ENCODE results near the gene RPRML. TPM values are rescaled to one million over a fixed set of nuclear protein-coding genes. Genes with fewer than 3 reads are reported as not detected.
A peak's percentile ranks its signal among the peaks of the same experiment; 100 is the strongest.

Gene RPRML
- total RNA-seq, 8 experiments from 2014 or later = 0.18 to 1.1 (median 0.52) TPM; not detected in 2

DNA sequence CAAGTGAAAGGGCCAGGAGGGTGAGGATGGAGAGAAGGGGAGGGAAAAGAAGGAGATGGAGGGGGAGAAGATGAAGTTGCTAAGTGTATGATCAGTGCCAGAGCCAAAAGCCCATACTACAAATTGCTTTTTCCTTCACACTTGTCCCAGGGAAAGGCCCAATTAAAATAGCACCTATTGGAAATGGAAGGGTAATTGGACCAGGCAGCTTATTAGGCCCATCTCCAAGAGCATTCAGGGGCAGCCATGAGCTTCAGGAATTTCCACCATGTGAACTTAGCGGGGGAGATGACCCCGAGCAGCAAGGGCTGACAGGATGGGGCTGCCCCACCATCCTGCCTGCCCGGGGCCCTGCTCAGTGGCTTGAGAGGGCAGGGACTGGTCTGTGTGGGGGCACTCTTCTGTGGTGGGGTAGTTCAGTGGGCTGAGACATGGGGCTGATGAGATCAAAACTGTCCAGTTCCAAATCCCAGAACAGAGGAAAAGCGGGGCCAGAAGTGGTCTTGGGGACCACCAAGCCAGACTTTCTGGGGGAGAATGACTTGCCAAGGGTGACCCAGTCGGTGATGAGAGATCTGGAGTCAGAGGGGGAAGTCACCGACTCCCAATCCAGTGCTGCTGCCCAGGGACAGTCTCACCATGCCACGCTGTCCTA, 28.6 kb downstream of the RPRML start:
- WGBS, 10 experiments = 66% methylated on average over 4 of the region's 7 CpGs; no CpG with 5 or more reads in 9 of the 10 experiments
- peak in 4 of 8 experiments; percentile 15 to 36 (median 28) for ATAC-seq (replicated peaks in 6 of 8)
- Histone ChIP-seq H3K27ac (no peak overlapping the region), H3K4me3 (no peak overlapping the region), H3K4me1 (replicated peaks in 1 of 2) (peaks cover 0 to 7% of the 10 kb centered on the region in 2 donors)
- in situ Hi-C loops (cut with MboI; ENCODE audit: low pct_unique_long_range_greater_than_20kb in 2 of 9, low sequenced_read_pairs in 9 of 9, unreplicated experiment in 9 of 9) = no loop called here

DNA sequence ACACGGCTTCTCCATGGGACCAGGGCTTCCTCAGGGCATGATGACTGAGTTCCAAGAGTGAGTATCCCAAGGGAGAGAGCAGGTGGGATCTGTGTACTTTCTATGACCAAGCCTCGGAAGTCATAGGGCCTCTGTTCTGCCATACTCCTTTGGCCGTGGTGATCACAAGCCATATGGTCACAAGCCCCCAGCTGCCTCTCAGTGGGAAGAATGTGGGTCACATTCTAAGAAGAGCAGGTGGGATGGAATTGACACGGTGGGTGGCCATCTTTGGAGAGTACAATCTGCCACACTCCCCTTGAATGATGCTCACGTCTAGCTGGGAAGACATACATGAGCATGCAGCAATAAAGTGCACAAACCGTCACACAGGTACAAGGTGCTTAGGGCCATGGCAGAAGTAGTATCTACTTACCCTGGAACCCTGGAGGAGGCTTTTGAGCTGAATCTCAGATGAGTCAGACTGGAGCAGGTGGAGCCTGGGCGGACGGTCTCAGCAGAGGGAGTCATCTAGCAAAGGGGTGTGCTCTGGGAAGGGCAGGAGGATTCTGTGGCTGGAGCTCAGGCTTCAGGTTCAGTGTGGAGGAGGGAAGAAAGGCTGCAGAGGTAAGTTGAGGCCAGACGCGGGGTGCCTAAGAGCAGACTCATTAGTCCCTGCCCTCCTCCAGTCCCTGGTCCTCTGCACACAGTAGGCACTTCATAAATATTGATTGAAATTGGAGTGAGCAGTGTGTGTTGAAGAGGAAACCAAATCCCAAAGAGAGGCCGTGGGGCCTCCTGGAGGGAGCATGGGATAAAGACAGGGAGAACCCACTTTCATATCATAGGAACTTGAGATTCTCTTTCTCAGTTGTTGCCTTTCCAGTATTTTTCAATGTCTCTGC, 29.5 kb downstream of the RPRML start:
- Histone ChIP-seq H3K27ac (no peak overlapping the region), H3K4me1 (replicated peaks in 1 of 2) (peaks cover 0 to 7% of the 10 kb centered on the region in 2 donors), H3K4me3 (no peak overlapping the region)
- WGBS, 10 experiments = 35 to 100% (median 93%) methylated on average over 2 to 5 of the region's 11 CpGs; no CpG with 5 or more reads in 5 of the 10 experiments
- in situ Hi-C loops (cut with MboI; ENCODE audit: low pct_unique_long_range_greater_than_20kb in 2 of 9, low sequenced_read_pairs in 9 of 9, unreplicated experiment in 9 of 9) = loop anchor here in 1 of 9 experiments (10.0 kb wide), 1 partner anchor 55 kb away; no protein-coding TSS in a partner anchor
- ATAC-seq (replicated peaks in 6 of 8) = peak in 6 of 8 experiments; percentile 2 to 73 (median 14)

DNA sequence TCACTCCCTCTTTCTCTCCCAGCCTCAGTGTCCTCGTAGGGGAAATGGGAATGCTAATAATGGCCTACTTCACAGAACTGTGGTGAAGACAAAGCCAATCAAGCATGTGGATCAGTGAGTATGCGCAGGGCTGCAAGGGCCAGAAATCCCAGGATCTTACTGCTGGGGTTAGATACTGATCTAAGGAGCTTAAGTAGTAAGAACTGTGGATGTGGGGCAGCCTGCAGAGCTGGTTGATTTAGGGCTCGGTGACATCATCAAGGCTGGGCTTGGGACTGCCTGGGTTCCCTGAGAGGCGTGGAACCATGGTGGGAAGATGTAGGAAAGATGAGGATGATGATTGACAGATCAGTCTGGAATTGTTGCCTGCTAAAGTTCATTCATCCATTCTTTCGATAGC, 30.5 kb downstream of the RPRML start:
- in situ Hi-C loops (cut with MboI; ENCODE audit: low pct_unique_long_range_greater_than_20kb in 2 of 9, low sequenced_read_pairs in 9 of 9, unreplicated experiment in 9 of 9) = loop anchor here in 1 of 9 experiments (10.0 kb wide), 1 partner anchor 56 kb away; no protein-coding TSS in a partner anchor
- 80 to 100% (median 91%) methylated on average over 1 to 4 of the region's 5 CpGs; no CpG with 5 or more reads in 1 of the 10 experiments for WGBS, 10 experiments
- Histone ChIP-seq H3K4me1 (replicated peaks in 1 of 2) (peaks cover 0 to 10% of the 10 kb centered on the region in 2 donors), H3K4me3 (no peak overlapping the region), H3K27ac (no peak overlapping the region)
- ATAC-seq (replicated peaks in 6 of 8) = no peak

DNA sequence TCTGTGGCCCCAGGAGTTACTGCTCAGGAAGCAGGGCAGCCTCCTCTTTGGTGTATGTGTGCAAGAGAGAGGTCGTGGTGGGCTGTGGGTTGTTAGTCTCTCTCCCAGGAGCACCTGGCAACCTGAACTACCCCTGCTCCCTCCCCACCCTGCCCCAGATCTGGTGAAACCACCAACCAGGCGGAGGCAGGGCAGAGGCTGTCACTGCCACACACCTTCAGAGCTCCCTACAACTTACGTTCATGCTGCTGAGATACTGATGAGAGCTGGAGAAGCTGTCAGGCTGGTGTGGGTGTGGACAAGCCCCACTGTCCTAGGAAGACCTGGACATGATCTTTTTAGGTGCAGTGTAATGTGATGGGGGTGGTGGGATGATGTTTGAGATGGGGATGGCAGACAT, 31.8 kb downstream of the RPRML start:
- Histone ChIP-seq H3K27ac (no peak overlapping the region), H3K4me3 (no peak overlapping the region), H3K4me1 (replicated peaks in 1 of 2) (peaks cover 3 to 21% of the 10 kb centered on the region in 2 donors)
- ATAC-seq (replicated peaks in 6 of 8) = no peak
- in situ Hi-C loops (cut with MboI; ENCODE audit: low pct_unique_long_range_greater_than_20kb in 2 of 9, low sequenced_read_pairs in 9 of 9, unreplicated experiment in 9 of 9) = loop anchor here in 1 of 9 experiments (10.0 kb wide), 1 partner anchor 58 kb away; no protein-coding TSS in a partner anchor
- WGBS, 10 experiments = 63% methylated on average over 2 of the region's 3 CpGs; no CpG with 5 or more reads in 9 of the 10 experiments

DNA sequence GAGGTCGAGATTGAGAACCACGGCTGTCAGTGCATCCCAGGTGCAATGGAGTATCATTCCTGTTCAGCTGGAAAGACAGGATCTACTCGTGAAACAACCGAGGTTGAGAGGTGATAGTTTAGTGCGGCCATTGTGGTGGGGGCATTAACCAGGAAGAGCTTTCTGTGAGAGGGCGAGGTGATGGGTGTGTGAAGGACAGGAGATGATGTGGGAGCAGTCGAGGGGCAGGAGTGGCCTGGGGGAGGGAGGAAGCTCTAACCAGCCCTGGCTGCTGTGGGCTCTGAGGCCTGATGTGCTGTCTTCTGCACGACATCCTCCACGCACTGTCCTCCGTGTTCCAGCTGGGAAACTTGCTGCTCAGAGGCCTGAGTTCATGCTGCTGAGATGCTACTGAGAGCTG, 34.1 kb downstream of the RPRML start:
- WGBS, 10 experiments = 0 to 100% (median 73%) methylated on average over 1 to 6 of the region's 10 CpGs; no CpG with 5 or more reads in 1 of the 10 experiments
- no peak for ATAC-seq (replicated peaks in 6 of 8)
- in situ Hi-C loops (cut with MboI; ENCODE audit: low pct_unique_long_range_greater_than_20kb in 2 of 9, low sequenced_read_pairs in 9 of 9, unreplicated experiment in 9 of 9) = loop anchor here in 1 of 9 experiments (10.0 kb wide), 1 partner anchor 60 kb away; no protein-coding TSS in a partner anchor

DNA sequence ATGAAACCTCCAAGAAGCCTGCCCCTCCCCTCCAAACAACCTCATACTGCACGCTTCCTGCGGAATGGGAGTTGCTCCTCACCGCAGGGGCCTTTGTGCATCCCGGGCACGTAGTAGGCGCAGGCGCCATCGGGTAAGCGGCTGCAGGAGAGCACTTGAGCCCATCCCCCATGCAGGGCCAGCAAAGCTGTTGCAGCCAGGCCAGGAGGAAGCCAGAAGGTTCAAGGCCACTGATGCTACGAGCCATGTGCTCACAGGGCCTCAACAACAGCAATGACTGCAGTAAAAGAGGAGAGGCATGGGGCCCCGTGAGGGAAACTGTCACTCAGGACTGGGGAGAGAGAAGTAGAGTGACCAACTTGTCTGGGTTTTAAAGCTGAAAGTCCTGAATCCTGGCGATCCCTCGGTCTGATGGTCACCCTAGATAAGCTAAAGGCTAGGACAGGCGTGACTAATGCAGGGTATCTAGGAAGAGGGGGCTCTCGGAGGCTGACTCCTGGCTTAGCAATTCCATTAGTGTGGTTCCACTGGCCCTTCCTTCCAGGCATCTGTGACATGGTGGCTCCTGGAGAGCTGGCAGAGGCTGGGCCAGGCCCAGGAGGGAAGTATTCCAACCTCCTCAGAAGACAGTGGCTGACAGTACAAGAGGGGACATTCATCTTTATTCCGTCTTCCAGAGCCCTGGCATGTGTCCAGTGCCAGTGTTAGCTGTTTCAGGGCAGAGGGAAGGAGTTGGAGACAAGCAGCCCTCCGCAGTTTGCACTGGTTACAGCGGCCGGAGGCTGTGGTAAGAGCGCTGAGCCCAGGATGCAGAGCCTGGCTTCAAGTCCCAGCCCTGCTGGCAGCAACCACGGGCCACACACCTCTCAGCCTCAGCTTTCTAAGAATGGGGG, 35.3 kb downstream of the RPRML start:
- Histone ChIP-seq H3K4me3 (no peak overlapping the region), H3K4me1 (replicated peaks in 1 of 2) (peaks cover 5 to 24% of the 10 kb centered on the region in 2 donors), H3K27ac (no peak overlapping the region)
- WGBS, 10 experiments = 10 to 81% (median 80%) methylated on average over 1 to 8 of the region's 21 CpGs; no CpG with 5 or more reads in 4 of the 10 experiments
- peak in 7 of 8 experiments; percentile 5 to 31 (median 14) for ATAC-seq (replicated peaks in 6 of 8)
- in situ Hi-C loops (cut with MboI; ENCODE audit: low pct_unique_long_range_greater_than_20kb in 2 of 9, low sequenced_read_pairs in 9 of 9, unreplicated experiment in 9 of 9) = loop anchor here in 1 of 9 experiments (10.0 kb wide), 1 partner anchor 61 kb away; no protein-coding TSS in a partner anchor

More for the DNA sequence above, 34.1 kb downstream of the RPRML start:
- H3K4me1 ChIP-seq (replicated peaks in 1 of 2) = peaks cover 5 to 24% of the 10 kb centered on the region in 2 donors
- no peak overlapping the region for H3K4me3 ChIP-seq
- no peak overlapping the region for H3K27ac ChIP-seq

DNA sequence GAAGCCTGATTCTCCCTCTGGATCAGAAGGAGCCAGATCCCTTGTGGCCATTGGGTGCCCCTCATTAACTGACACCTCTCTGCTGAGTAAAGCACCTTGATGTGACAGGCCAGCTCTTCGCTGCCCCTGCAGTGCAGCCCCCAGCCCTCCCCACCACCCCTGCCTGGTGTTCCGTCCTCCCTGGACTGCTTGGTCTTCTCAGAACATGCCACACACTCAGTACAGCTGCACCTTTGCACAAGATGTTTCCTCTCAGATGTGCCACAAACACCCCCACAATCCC, 35.9 kb downstream of the RPRML start:
- H3K4me3 ChIP-seq = no peak overlapping the region
- H3K4me1 ChIP-seq (replicated peaks in 1 of 2) = peaks cover 5 to 24% of the 10 kb centered on the region in 2 donors
- in situ Hi-C loops (cut with MboI; ENCODE audit: low pct_unique_long_range_greater_than_20kb in 2 of 9, low sequenced_read_pairs in 9 of 9, unreplicated experiment in 9 of 9) = loop anchor here in 1 of 9 experiments (10.0 kb wide), 1 partner anchor 62 kb away; no protein-coding TSS in a partner anchor
- ATAC-seq (replicated peaks in 6 of 8) = no peak
- no CpG with 5 or more reads among the region's 2 CpGs for WGBS, 10 experiments
- no peak overlapping the region for H3K27ac ChIP-seq

DNA sequence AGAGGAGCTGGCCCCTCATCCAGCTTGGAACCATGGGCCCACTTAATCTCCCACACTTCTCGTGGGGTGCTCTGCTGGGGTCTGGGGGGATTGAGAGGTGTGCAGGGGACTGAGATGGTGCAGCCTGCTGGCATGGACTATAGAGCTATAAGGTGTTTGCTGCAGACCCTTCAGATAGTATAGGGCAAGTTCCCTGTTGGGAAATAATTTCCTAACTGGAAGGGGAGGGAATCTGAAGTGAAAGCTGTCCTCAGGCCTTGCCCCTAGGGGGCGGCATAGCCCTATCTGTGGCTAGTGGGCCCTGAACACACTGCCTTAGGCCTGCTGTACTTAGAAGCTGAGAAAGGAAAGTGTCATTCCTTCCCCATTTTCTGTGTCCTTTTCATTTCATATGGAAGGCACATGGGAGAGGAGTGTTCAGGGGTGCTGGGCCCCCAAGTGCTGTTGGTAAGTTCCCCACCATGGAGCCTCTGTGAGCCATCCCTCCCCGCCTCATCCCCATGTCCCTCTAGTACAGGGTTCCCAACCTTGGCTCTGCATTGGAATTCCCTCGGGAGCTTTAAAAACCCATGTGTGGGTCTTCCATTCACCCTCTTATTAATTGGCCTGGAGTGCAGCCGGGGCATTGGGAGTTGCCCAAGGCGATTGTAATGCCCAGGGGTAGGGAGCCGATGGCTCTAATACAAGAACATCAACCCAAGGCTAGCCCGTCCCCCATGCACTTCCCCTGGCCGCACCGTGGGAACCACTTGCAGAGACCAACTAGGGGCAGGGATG, 36.4 kb downstream of the RPRML start:
- WGBS, 10 experiments = 37 to 94% (median 50%) methylated on average over 1 to 5 of the region's 10 CpGs; no CpG with 5 or more reads in 5 of the 10 experiments
- peak; percentile 38 to 69 (median 46) for ATAC-seq (replicated peaks in 6 of 8)
- no peak overlapping the region for H3K27ac ChIP-seq
- H3K4me1 ChIP-seq (replicated peaks in 1 of 2) = peaks cover 5 to 24% of the 10 kb centered on the region in 2 donors
- H3K4me3 ChIP-seq = no peak overlapping the region
- in situ Hi-C loops (cut with MboI; ENCODE audit: low pct_unique_long_range_greater_than_20kb in 2 of 9, low sequenced_read_pairs in 9 of 9, unreplicated experiment in 9 of 9) = loop anchor here in 1 of 9 experiments (10.0 kb wide), 1 partner anchor 62 kb away; no protein-coding TSS in a partner anchor

DNA sequence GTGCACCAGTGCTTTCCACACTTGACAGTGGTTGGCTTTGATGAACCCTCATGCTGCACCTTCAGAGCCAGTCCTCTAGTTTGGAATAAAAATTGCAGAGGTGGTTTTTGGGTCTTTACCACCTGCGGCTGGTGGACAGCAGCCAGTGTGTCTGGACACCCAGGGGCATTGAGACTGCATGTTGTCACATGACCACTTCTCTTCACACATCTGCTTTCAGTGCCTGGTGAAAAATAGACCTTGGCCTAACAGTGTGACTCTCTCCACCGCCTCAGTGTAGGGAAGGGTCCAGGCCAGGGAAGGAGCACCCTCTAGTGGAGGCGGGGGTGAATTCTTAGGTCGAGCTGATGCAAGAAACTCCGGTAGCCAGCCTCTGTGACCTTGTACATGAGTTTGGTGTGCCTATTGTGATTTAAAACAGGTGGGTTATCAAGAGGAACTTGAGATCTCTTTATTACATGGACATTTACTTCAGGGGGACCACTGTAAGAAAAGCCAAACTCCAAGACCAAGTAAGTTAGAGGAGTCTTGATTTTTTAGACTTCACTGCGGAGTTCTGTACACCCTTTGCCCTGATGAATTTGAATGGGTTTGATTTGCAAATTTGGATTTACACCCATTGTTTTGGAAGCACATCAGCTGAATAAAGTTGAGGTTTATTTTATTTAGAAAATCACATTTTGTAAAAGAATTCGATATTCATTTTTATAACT, 38.2 kb downstream of the RPRML start:
- Histone ChIP-seq H3K4me3 (no peak overlapping the region), H3K27ac (no peak overlapping the region), H3K4me1 (replicated peaks in 1 of 2) (peaks cover 5 to 21% of the 10 kb centered on the region in 2 donors)
- in situ Hi-C loops (cut with MboI; ENCODE audit: low pct_unique_long_range_greater_than_20kb in 2 of 9, low sequenced_read_pairs in 9 of 9, unreplicated experiment in 9 of 9) = loop anchor here in 1 of 9 experiments (10.0 kb wide), 1 partner anchor 64 kb away; no protein-coding TSS in a partner anchor
- WGBS, 10 experiments = 40 to 100% (median 68%) methylated on average over 1 to 5 of the region's 7 CpGs; no CpG with 5 or more reads in 2 of the 10 experiments
- ATAC-seq (replicated peaks in 6 of 8) = peak; percentile 45 to 93 (median 84)

DNA sequence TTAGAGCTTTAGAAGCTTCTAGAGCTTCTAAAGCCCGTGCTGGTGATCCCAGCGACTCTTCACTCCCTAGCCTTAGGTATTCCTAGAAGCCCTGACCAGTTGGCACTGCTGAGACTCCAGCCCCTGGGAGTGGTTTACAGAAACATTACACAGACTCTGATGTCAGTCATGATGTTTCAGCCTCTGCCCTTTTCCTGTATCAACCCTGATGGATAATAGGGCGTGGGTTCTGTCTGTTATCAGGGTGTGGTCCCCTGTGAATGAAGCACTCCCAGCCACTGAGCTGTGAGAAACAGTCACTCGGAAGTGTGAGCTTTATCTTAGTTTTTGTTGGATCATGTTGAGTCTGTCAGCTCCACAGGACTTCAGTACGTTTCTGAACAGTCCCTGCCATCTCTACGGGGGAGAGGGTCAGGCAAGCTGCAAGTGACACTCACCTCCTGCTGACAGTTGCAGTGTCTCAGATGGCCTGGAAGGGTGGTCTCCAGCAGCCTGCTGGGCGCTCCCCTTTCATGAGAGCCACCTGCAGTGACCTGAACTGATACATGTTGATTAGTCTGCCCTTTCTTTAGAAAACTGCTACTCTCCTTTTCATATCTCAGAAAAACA, 43.3 kb downstream of the RPRML start:
- Histone ChIP-seq H3K4me1 (replicated peaks in 1 of 2) (peaks cover 0 to 3% of the 10 kb centered on the region in 2 donors), H3K27ac (no peak overlapping the region), H3K4me3 (no peak overlapping the region)
- ATAC-seq (replicated peaks in 6 of 8) = peak in 2 of 8 experiments; percentile 97 to 99
- 51 to 100% (median 96%) methylated on average over 1 to 4 of the region's 7 CpGs; no CpG with 5 or more reads in 3 of the 10 experiments for WGBS, 10 experiments
- in situ Hi-C loops (cut with MboI; ENCODE audit: low pct_unique_long_range_greater_than_20kb in 2 of 9, low sequenced_read_pairs in 9 of 9, unreplicated experiment in 9 of 9) = no loop called here

DNA sequence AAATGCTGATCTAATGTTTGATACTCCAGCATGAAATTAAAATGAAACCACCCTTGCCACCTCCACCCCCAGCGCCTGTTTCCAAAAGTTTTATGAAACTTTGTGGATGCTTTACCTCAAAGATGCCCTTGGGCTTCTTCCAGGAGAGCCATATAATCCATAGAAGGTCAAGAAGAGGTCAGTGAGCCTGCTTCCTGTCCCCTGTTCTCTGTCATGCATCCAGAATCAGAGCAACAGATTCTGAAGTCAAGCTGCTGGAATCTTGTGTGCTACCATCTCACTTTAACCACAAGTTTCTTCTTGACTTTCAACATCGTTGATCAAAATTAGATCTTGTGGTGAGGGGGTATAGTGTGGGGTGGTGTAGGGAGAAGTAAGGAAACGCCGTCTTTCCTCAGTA, 47.5 kb downstream of the RPRML start:
- peaks cover 10 to 16% of the 10 kb centered on the region in 2 donors for H3K4me1 ChIP-seq (replicated peaks in 1 of 2)
- ATAC-seq (replicated peaks in 6 of 8) = no peak
- H3K4me3 ChIP-seq = no peak overlapping the region
- no peak overlapping the region for H3K27ac ChIP-seq
- in situ Hi-C loops (cut with MboI; ENCODE audit: low pct_unique_long_range_greater_than_20kb in 2 of 9, low sequenced_read_pairs in 9 of 9, unreplicated experiment in 9 of 9) = no loop called here
- WGBS, 10 experiments = 40 to 100% (median 80%) methylated on average over 1 to 3 of the region's 4 CpGs; no CpG with 5 or more reads in 3 of the 10 experiments

All from motor neuron (in vitro differentiated cells).